Activated T-cell treated with anti-CD3 and anti-CD28 coated beads for 24 hours (primary cell): Measurements from ENCODE around the gene SS18L1.

ENCODE experiments used
- DNase-seq: peaks from one replicate; pipeline ENCODE4 v3.0.0-alpha.2; 2020; ENCODE audit warnings: low read depth

The SS18L1 gene

DNA sequence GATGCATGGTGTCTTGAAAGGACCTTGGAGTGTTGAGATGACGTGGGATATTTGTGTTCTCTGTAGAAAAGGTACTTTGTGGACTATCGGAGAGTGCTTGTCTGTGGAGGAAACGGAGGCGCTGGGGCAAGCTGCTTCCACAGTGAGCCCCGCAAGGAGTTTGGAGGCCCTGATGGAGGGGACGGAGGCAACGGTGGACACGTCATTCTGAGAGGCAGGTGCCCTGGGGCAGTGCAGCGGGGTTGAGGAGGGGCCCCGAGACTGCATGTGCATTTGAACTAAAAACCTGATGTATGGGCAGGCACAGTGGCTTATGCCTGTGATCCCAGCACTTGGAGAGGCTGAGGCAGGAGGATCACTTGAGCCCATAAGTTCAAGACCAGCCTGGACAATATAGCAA, 52.2 kb downstream of the SS18L1 start:
- DNase-seq: no peak

DNA sequence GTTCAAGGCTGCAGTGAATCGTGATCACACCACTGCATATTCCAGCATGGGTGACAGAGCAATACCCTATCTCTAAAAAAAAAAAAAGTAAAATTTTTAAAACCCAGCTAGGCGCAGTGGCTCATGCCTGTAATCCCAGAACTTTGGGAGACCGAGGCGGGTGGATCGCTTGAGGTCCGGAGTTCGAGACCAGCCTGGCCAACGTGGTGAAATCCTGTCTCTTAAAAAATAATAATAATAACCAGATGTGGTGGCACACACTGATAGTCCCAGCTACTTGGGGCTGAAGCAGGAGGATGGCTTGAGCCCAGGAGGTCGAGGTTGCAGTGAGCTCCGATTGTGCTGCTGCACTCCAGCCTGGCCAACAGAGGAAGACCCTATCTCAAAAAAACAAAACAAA, 52.7 kb downstream of the SS18L1 start:
- DNase-seq: no peak

DNA sequence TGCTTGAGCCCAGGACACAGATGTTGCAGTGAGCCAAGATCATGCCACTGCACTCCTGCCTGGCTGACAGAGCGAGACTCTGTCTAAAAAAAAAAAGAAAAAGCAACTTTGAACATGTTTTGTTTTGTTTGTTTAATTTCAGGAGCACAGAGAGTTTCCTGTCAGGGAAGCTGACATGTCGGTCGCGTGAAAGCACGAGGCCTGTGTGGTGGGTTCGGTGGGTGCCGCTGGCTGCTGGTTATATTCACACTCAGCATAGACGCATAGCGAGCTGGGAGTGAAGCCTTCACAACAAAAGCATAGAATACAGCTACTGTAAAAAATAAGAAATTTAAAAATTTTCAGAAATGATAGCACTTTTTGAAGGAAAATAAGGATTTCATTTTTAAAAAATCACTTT, 53.7 kb downstream of the SS18L1 start:
- no peak for DNase-seq

- no peak for DNase-seq
Measured at GRCh38 chr20:62197801-62198200, 54.2 kb downstream of the SS18L1 start.

GRCh38 chr20:62198496-62198895, 54.9 kb downstream of the SS18L1 start:
- no peak for DNase-seq

- no peak for DNase-seq
Measured at GRCh38 chr20:62198931-62199330, 55.4 kb downstream of the SS18L1 start.

DNA sequence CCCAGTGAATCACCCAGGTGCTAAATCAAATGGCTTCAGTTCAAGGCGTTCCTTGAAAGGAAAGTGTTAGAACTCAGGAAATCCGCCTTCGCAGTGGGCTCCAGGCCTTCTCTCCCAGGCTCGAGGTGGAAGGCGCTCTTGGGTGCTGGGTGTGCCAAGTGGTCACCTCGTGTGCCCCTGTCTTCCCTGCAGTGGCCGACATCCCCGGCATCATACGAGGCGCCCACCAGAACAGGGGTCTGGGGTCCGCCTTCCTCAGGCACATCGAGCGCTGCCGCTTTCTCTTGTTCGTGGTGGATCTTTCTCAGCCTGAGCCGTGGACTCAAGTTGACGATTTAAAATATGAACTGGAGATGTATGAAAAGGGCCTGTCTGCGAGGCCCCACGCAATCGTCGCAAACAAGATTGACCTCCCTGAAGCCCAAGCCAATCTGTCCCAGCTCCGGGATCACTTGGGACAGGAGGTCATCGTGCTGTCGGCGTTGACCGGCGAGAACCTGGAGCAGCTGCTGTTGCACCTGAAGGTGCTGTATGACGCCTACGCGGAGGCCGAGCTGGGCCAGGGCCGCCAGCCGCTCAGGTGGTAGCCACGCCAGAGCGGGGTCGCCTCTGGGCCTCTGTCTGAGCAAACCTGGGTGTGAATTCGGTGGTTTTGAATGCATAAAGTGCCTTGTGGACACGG, 57.1 kb downstream of the SS18L1 start:
- DNase-seq: no peak

GRCh38 chr20:62201173-62202082, 57.9 kb downstream of the SS18L1 start:
- DNase-seq: no peak

GRCh38 chr20:62202083-62202395, 58.5 kb downstream of the SS18L1 start:
- no peak for DNase-seq

- DNase-seq: no peak
Measured at GRCh38 chr20:62202676-62203377, 59.3 kb downstream of the SS18L1 start.

GRCh38 chr20:62203378-62204030, 59.9 kb downstream of the SS18L1 start:
- no peak for DNase-seq

GRCh38 chr20:62205618-62206387, 62.2 kb downstream of the SS18L1 start:
- DNase-seq: no peak

DNA sequence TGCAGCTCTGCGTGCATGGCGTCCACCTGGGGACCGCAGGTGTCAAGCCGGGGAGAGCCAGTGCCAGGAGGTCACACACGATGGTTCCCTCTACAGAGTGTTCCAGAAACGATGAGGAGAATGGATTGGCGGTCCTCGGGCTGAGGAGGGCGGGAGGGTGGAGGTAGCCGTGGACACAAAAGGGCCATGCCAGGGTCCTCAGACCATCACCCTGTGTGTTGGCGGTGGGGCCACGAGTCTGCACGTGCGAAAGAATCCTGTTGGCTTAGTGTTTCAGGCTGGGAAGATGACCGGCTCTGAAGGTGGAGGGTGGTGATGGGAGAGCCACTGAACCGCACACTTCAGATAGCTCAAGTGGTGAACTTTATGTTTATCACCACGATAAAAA, 62.8 kb downstream of the SS18L1 start:
- DNase-seq: no peak

GRCh38 chr20:62208061-62208794, 64.7 kb downstream of the SS18L1 start:
- DNase-seq: no peak

DNA sequence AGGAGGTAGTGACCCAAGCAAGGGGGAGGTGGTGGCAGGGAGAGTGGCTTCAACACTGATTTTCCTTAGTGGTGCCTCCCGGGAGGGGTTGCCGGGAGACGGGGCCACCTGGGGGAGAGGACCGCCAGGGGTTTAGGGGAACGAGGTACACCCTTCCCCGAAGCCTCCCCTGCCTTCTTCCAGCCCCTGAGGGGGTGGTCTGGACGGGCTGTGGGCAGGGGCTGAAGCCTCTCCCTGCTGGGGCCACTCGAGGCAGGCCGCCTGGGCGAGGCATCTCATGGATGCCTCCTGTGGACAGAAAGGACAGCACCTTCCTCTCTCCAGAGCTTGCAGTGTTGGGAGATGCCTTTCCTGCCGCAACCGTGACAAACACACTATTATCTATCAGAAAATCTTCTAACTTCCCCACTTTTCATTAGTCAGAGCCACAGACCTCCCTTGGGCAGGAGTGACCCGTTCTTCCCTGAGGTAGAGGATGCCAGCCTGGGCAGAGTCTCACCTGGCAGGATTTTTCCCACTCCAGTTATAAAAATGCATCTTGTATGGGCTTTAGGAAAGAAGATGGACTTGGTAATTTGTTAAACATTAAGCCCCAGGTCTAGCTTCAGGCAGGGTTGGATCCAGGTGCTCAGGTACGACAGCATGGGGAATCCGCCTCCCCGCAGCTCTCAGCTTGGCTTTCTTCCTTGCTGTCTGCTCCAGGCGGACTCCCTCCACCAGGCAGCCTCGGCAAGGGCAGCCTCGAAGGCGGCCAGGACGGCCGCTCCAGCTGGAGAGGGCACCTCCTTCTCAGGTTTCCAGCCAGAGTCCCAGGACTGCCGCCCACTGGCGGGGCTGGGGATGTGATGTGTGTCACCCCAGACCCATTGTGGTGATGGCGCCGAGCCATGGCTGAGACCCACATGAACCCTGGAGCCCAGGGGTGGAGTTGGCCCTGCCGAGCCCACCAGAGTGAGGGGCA, 65.5 kb downstream of the SS18L1 start:
- DNase-seq: no peak

DNA sequence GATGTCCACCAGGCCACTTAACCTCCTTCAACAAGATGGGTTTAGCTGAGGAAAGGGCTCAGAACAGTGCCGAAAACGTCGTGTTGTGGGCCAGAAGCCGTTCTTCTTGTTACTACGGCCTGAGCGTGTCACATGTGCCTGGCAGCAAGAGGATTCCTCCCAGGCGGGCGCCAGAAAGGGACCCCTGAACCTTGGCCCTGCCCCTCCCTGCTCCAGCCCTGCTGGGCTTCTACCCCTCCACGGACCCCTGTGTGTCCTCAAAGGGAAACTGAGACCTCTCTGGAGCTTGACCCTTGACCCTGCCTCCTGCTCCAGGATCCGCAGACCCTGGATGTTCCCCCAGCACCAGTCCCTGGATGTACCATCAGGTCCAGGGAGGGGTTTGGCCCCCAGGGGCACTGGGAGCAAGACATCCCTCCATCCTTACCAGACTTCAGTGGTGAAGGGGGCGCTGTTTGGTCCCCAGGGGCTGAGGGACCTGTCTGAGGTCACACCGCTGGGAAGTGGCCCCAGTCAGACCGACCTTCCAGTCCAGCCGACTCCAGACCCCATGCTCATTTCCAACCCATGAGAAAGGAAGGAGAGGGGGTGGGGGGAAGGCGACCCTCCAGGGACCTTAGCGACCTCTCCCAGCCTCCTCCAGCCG, 66.4 kb downstream of the SS18L1 start:
- DNase-seq: no peak

DNA sequence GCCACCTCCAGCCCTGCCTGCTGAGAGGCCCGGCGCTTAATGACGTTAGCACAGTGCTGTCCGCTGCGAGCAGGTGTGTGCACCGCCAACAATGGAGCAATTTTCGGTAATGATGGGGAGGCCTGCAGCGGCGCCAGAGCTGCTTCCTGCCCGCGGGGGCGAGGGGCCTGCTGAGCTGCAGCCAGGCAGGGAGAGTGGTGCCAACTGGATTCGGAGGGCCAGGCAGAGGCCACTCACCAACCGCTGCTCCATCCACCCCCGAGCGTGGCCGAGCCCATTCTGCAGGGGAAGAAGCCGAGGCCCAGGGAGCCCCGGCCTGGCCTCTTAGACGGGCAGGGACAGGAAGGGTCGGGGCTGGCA, 66.9 kb downstream of the SS18L1 start:
- DNase-seq: no peak

GRCh38 chr20:62211216-62211615, 67.6 kb downstream of the SS18L1 start:
- no peak for DNase-seq

DNA sequence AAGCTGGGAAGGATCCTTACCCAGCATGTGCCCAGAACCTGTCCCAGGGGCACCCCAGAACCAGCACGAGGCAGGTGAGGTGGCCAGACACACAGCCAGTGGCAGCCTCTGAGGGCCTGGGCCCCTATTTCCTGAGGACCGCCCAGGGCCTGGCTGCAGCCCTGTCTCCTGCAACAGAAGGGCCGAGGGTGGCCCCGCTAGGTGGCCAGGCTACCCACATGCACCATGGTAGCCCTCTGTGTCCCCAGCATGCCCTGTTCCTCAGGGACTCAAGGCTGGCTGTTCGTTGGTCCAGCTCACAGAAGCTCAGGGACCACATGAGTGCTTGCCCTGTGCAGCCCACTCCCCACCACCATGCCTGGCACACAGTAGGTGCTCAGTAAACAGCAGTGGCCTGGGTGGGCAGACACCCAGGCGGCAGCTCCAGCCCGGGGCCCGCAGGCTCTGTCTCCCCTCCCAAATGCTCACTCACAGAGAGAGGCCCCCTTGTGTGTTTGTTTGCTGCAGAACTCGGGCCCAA, 68.3 kb downstream of the SS18L1 start:
- no peak for DNase-seq
